H1 (cell line): ENCODE measurements around the gene POLR2J. TPM values are rescaled to one million over a fixed set of nuclear protein-coding genes. Genes with fewer than 3 reads are reported as not detected.

Experiments
- CTCF ChIP-seq, 3 experiments: IDR thresholded peaks; 1 replicate in 2 of 3; 2 replicates in 1 of 3; pipeline versions ENCODE4 v1.5.1 to v1.6.1; 2011; ENCODE audit warnings: low read length in 3 of 3, mild to moderate bottlenecking in 3 of 3, inconsistent platforms in 2 of 3, low read depth in 1 of 3, moderate library complexity in 1 of 3; ENCODE audit not compliant: insufficient read depth in 1 of 3; ENCODE audit errors: control extremely low read depth in 1 of 3
- polyA plus RNA-seq, 7 experiments: library from polyadenylated mRNA; depleted of rRNA in 3 of 7; stranded (reverse) in 5 of 7; unstranded in 2 of 7; fragments of >200 nt in 5 of 7; fragments of 200-250 nt in 2 of 7; gene quantifications; 1 replicate in 5 of 7; 2 replicates in 1 of 7; 4 replicates in 1 of 7; pipeline versions ENCODE4 v1.2.1 to v1.2.3, GENCODE V29; 2011 to 2013; ENCODE audit warnings: missing spikeins in 2 of 7, mixed read lengths in 2 of 7
- total RNA-seq: library from RNA; stranded (reverse); fragmentation: NEBNext Ultra II Directional; extraction: Animal tissue kit (Norgen Biotek cat#: 25700); gene quantifications from 2 replicates; pipeline ENCODE4 v1.2.1, GENCODE V29; 2021

The POLR2J gene
- total and polyA plus RNA-seq, 2 of the 8 experiments (the other 6 are each of a cell fraction or from before 2014, with no cell fraction given) = 54.1 to 113 TPM

GRCh38 chr7:102450242-102450641 is 28.5 kb downstream of the POLR2J start (continued):
- peak; percentile 28 to 41 (median 30) for TF ChIP-seq CTCF (IDR thresholded peaks at IDR 0.05; ENCODE audit: control extremely low read depth in 1 of 3, insufficient read depth in 1 of 3, low read depth in 1 of 3, low read length in 3 of 3)
- TF ChIP-seq, all 59 proteins: peak for 2
